ENCODE measurements around the gene NFIB. TPM values are rescaled to one million over a fixed set of nuclear protein-coding genes. Genes with fewer than 3 reads are reported as not detected.

The NFIB gene
- total and polyA plus RNA-seq, 2 of the 13 experiments (the other 11 are each of a cell fraction or from before 2014, with no cell fraction given): 0.98 to 4.6 TPM

GRCh38 chr9:14275331-14275730 is 38.6 kb downstream of the NFIB start:
- H3K36me3 ChIP-seq (replicated peaks in 1 of 2; ENCODE audit: control insufficient read depth in 1 of 2, insufficient read depth in 2 of 2, low read length in 2 of 2): no peaks in the 10 kb centered on the region
- DNase-seq (ENCODE audit: low spot score) (no peak), ATAC-seq (no peak), FAIRE-seq (no peak)
- CTCF ChIA-PET (ENCODE audit: low intra/inter-chr PET ratio, low total read pairs): no interaction called here
- no peaks in the 10 kb centered on the region for H3K27me3 ChIP-seq (ENCODE audit: control insufficient read depth in 1 of 2, insufficient read depth in 2 of 2, low read length in 2 of 2)
- in situ Hi-C loops (cut with HindIII; ENCODE audit: extremely low pct_ligation_motif_present, low pct_unique_long_range_greater_than_20kb): loop anchor here (25.0 kb wide), 1 partner anchor 112 kb away; no protein-coding TSS in a partner anchor
- WGBS (ENCODE audit: low lambda C conversion rate): 67% methylated on average over 5 of the region's 5 CpGs
- intact Hi-C loops (cut with micrococcal nuclease; ENCODE audit: unreplicated experiment): no loop called here
- H3K79me2 ChIP-seq (ENCODE audit: insufficient read depth, low read length): no peaks in the 10 kb centered on the region
- no peak overlapping the region for H3K27ac ChIP-seq (ENCODE audit: extremely low read length, insufficient read depth, low read length)
- POLR2A ChIA-PET: no interaction called here
- H3K4me3 ChIP-seq (replicated peaks in 1 of 3; ENCODE audit: insufficient read depth in 1 of 3, low read depth in 2 of 3, low read length in 3 of 3): no peak overlapping the region
- H4K20me1 ChIP-seq (ENCODE audit: insufficient read depth, low read length): no peaks in the 10 kb centered on the region
- peaks cover 30% of the 10 kb centered on the region for H3K4me1 ChIP-seq (ENCODE audit: insufficient read depth, low read length)
- H2AFZ ChIP-seq (ENCODE audit: low read length): no peak overlapping the region
- BruUV-seq (replicated peaks): no TSS peak
- H3K9me3 ChIP-seq (ENCODE audit: low read length): no peaks in the 10 kb centered on the region
- no peak overlapping the region for H3K4me2 ChIP-seq (ENCODE audit: low read depth, low read length)
- H3K9ac ChIP-seq (ENCODE audit: insufficient read depth, low read depth, low read length): no peak overlapping the region
- no peak for TF ChIP-seq SSRP1 (CRISPR knock-in tag; IDR thresholded peaks at IDR 0.05)
- TF ChIP-seq EHMT2 (IDR thresholded peaks at IDR 0.05; ENCODE audit: borderline replicate concordance, low read depth, low read length): no peak
- TF ChIP-seq, protein P1, sequence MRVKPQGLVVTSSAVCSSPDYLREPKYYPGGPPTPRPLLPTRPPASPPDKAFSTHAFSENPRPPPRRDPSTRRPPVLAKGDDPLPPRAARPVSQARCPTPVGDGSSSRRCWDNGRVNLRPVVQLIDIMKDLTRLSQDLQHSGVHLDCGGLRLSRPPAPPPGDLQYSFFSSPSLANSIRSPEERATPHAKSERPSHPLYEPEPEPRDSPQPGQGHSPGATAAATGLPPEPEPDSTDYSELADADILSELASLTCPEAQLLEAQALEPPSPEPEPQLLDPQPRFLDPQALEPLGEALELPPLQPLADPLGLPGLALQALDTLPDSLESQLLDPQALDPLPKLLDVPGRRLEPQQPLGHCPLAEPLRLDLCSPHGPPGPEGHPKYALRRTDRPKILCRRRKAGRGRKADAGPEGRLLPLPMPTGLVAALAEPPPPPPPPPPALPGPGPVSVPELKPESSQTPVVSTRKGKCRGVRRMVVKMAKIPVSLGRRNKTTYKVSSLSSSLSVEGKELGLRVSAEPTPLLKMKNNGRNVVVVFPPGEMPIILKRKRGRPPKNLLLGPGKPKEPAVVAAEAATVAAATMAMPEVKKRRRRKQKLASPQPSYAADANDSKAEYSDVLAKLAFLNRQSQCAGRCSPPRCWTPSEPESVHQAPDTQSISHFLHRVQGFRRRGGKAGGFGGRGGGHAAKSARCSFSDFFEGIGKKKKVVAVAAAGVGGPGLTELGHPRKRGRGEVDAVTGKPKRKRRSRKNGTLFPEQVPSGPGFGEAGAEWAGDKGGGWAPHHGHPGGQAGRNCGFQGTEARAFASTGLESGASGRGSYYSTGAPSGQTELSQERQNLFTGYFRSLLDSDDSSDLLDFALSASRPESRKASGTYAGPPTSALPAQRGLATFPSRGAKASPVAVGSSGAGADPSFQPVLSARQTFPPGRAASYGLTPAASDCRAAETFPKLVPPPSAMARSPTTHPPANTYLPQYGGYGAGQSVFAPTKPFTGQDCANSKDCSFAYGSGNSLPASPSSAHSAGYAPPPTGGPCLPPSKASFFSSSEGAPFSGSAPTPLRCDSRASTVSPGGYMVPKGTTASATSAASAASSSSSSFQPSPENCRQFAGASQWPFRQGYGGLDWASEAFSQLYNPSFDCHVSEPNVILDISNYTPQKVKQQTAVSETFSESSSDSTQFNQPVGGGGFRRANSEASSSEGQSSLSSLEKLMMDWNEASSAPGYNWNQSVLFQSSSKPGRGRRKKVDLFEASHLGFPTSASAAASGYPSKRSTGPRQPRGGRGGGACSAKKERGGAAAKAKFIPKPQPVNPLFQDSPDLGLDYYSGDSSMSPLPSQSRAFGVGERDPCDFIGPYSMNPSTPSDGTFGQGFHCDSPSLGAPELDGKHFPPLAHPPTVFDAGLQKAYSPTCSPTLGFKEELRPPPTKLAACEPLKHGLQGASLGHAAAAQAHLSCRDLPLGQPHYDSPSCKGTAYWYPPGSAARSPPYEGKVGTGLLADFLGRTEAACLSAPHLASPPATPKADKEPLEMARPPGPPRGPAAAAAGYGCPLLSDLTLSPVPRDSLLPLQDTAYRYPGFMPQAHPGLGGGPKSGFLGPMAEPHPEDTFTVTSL (CRISPR knock-in tag; IDR thresholded peaks at IDR 0.05; ENCODE audit: borderline replicate concordance): no peak
- TF ChIP-seq, protein P2, sequence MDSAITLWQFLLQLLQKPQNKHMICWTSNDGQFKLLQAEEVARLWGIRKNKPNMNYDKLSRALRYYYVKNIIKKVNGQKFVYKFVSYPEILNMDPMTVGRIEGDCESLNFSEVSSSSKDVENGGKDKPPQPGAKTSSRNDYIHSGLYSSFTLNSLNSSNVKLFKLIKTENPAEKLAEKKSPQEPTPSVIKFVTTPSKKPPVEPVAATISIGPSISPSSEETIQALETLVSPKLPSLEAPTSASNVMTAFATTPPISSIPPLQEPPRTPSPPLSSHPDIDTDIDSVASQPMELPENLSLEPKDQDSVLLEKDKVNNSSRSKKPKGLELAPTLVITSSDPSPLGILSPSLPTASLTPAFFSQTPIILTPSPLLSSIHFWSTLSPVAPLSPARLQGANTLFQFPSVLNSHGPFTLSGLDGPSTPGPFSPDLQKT (CRISPR knock-in tag; IDR thresholded peaks at IDR 0.05; ENCODE audit: borderline replicate concordance): no peak
- no peak for TF ChIP-seq PHF20 (CRISPR knock-in tag; IDR thresholded peaks at IDR 0.05)
- no peak for TF ChIP-seq RARG (CRISPR knock-in tag; IDR thresholded peaks at IDR 0.05; ENCODE audit: low read depth)
- TF ChIP-seq ZNF558 (CRISPR knock-in tag; IDR thresholded peaks at IDR 0.05; ENCODE audit: borderline replicate concordance): no peak
- no peak for TF ChIP-seq ZBTB43 (CRISPR knock-in tag; conservative IDR thresholded peaks at IDR 0.05)
- TF ChIP-seq PAXIP1 (CRISPR knock-in tag; conservative IDR thresholded peaks at IDR 0.05): no peak

All from HepG2 (cell line).